Measurements from ENCODE around the gene ZCCHC2.

ZCCHC2 gene

GRCh38 chr18:62549755-62550154 is 26.9 kb downstream of the ZCCHC2 start:
- Histone ChIP-seq H3K27me3 (ENCODE audit: control insufficient read depth in 1 of 2, insufficient read depth in 2 of 2, low read length in 2 of 2) (no peaks in the 10 kb centered on the region), H3K4me1 (ENCODE audit: insufficient read depth, low read length) (no peaks in the 10 kb centered on the region), H3K36me3 (ENCODE audit: insufficient read depth, low read length) (peaks cover 44% of the 10 kb centered on the region), H3K9ac (ENCODE audit: low read length) (no peak overlapping the region), H3K27ac (ENCODE audit: low read depth, low read length) (no peak overlapping the region), H3K9me3 (ENCODE audit: low read length) (no peaks in the 10 kb centered on the region), H3K4me3 (ENCODE audit: low read depth in 1 of 2, low read length in 2 of 2) (no peak overlapping the region)

- Histone ChIP-seq H3K36me3 (ENCODE audit: insufficient read depth, low read length) (peaks cover 37% of the 10 kb centered on the region), H3K4me1 (ENCODE audit: insufficient read depth, low read length) (no peaks in the 10 kb centered on the region), H3K27ac (ENCODE audit: low read depth, low read length) (no peak overlapping the region)
These were observed 27.9 kb downstream of the ZCCHC2 start for GRCh38 chr18:62550746-62551145.

GRCh38 chr18:62551972-62552513 is 29.2 kb downstream of the ZCCHC2 start:
- no peaks in the 10 kb centered on the region for H3K27me3 ChIP-seq (ENCODE audit: control insufficient read depth in 1 of 2, insufficient read depth in 2 of 2, low read length in 2 of 2)
- no peak overlapping the region for H3K27ac ChIP-seq (ENCODE audit: low read depth, low read length)
- no peaks in the 10 kb centered on the region for H3K9me3 ChIP-seq (ENCODE audit: low read length)
- no peak overlapping the region for H3K9ac ChIP-seq (ENCODE audit: low read length)
- no peak overlapping the region for H3K4me3 ChIP-seq (ENCODE audit: low read depth in 1 of 2, low read length in 2 of 2)
- H3K36me3 ChIP-seq (ENCODE audit: insufficient read depth, low read length) = peaks cover 41% of the 10 kb centered on the region
- H3K4me1 ChIP-seq (ENCODE audit: insufficient read depth, low read length) = no peaks in the 10 kb centered on the region

More at GRCh38 chr18:62550746-62551145, 27.9 kb downstream of the ZCCHC2 start:
- no peaks in the 10 kb centered on the region for H3K9me3 ChIP-seq (ENCODE audit: low read length)
- H3K4me3 ChIP-seq (ENCODE audit: low read depth in 1 of 2, low read length in 2 of 2) = no peak overlapping the region
- H3K27me3 ChIP-seq (ENCODE audit: control insufficient read depth in 1 of 2, insufficient read depth in 2 of 2, low read length in 2 of 2) = no peaks in the 10 kb centered on the region
- H3K9ac ChIP-seq (ENCODE audit: low read length) = no peak overlapping the region

DNA sequence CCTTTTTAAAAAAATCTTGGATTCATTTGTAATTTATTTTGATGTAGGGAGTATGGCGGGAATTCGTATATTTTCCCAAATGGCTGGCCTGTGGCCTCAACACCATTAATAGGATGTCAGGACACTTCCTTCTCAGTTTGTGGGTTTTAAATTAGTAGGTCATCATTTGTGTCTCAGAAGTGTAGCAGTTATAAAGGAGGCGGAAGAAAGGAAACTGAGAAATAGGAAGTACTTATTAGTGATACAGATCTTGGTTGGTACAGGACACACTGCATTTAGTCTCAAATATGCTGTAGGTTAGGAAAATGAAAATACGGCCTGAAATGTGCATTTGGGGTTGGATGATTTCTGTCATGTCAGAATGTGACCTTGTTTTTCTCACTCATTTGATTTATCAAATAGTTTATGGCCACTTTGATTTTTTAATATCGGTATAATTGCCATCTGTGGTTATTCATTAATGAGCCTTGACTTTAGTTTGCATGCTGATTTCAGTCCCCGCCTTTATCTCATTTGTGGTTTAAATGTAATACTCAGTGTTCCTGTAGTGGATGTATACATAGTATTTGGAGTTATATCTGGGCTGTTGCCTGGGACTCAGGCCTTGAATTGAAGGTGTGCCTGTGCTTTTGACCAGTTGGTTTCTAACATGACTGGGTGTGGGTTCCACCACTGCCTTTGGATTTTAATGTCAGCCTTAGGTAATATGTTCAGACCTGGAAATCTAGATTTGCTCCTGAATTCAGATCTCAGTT is 31.4 kb downstream of the ZCCHC2 start:
- no peak overlapping the region for H3K27ac ChIP-seq (ENCODE audit: low read depth, low read length)
- no peak overlapping the region for H3K4me3 ChIP-seq (ENCODE audit: low read depth in 1 of 2, low read length in 2 of 2)
- H3K4me1 ChIP-seq (ENCODE audit: insufficient read depth, low read length) = no peaks in the 10 kb centered on the region
- H3K9me3 ChIP-seq (ENCODE audit: low read length) = no peaks in the 10 kb centered on the region
- H3K27me3 ChIP-seq (ENCODE audit: control insufficient read depth in 1 of 2, insufficient read depth in 2 of 2, low read length in 2 of 2) = no peaks in the 10 kb centered on the region
- H3K36me3 ChIP-seq (ENCODE audit: insufficient read depth, low read length) = peaks cover 48% of the 10 kb centered on the region
- H3K9ac ChIP-seq (ENCODE audit: low read length) = no peak overlapping the region

GRCh38 chr18:62555135-62555534 is 32.3 kb downstream of the ZCCHC2 start:
- H3K27me3 ChIP-seq (ENCODE audit: control insufficient read depth in 1 of 2, insufficient read depth in 2 of 2, low read length in 2 of 2) = no peaks in the 10 kb centered on the region
- H3K4me1 ChIP-seq (ENCODE audit: insufficient read depth, low read length) = no peaks in the 10 kb centered on the region
- H3K4me3 ChIP-seq (ENCODE audit: low read depth in 1 of 2, low read length in 2 of 2) = no peak overlapping the region
- no peak overlapping the region for H3K27ac ChIP-seq (ENCODE audit: low read depth, low read length)
- H3K9ac ChIP-seq (ENCODE audit: low read length) = no peak overlapping the region
- H3K9me3 ChIP-seq (ENCODE audit: low read length) = no peaks in the 10 kb centered on the region
- H3K36me3 ChIP-seq (ENCODE audit: insufficient read depth, low read length) = peaks cover 49% of the 10 kb centered on the region

GRCh38 chr18:62556397-62556796 is 33.6 kb downstream of the ZCCHC2 start:
- Histone ChIP-seq H3K27ac (ENCODE audit: low read depth, low read length) (no peak overlapping the region), H3K4me3 (ENCODE audit: low read depth in 1 of 2, low read length in 2 of 2) (no peak overlapping the region), H3K36me3 (ENCODE audit: insufficient read depth, low read length) (peaks cover 48% of the 10 kb centered on the region), H3K4me1 (ENCODE audit: insufficient read depth, low read length) (no peaks in the 10 kb centered on the region), H3K27me3 (ENCODE audit: control insufficient read depth in 1 of 2, insufficient read depth in 2 of 2, low read length in 2 of 2) (no peaks in the 10 kb centered on the region), H3K9ac (ENCODE audit: low read length) (no peak overlapping the region), H3K9me3 (ENCODE audit: low read length) (no peaks in the 10 kb centered on the region)

GRCh38 chr18:62558015-62558663 is 35.3 kb downstream of the ZCCHC2 start:
- no peak overlapping the region for H3K27ac ChIP-seq (ENCODE audit: low read depth, low read length)
- H3K27me3 ChIP-seq (ENCODE audit: control insufficient read depth in 1 of 2, insufficient read depth in 2 of 2, low read length in 2 of 2) = no peaks in the 10 kb centered on the region
- no peaks in the 10 kb centered on the region for H3K4me1 ChIP-seq (ENCODE audit: insufficient read depth, low read length)
- H3K9me3 ChIP-seq (ENCODE audit: low read length) = no peaks in the 10 kb centered on the region
- no peak overlapping the region for H3K4me3 ChIP-seq (ENCODE audit: low read depth in 1 of 2, low read length in 2 of 2)
- no peak overlapping the region for H3K9ac ChIP-seq (ENCODE audit: low read length)
- peaks cover 46% of the 10 kb centered on the region for H3K36me3 ChIP-seq (ENCODE audit: insufficient read depth, low read length)

- Histone ChIP-seq H3K36me3 (ENCODE audit: insufficient read depth, low read length) (peaks cover 38% of the 10 kb centered on the region), H3K27ac (ENCODE audit: low read depth, low read length) (no peak overlapping the region), H3K9me3 (ENCODE audit: low read length) (no peaks in the 10 kb centered on the region), H3K27me3 (ENCODE audit: control insufficient read depth in 1 of 2, insufficient read depth in 2 of 2, low read length in 2 of 2) (no peaks in the 10 kb centered on the region), H3K9ac (ENCODE audit: low read length) (no peak overlapping the region), H3K4me1 (ENCODE audit: insufficient read depth, low read length) (no peaks in the 10 kb centered on the region), H3K4me3 (ENCODE audit: low read depth in 1 of 2, low read length in 2 of 2) (no peak overlapping the region)
These were observed 41.2 kb downstream of the ZCCHC2 start for GRCh38 chr18:62564044-62564443.

DNA sequence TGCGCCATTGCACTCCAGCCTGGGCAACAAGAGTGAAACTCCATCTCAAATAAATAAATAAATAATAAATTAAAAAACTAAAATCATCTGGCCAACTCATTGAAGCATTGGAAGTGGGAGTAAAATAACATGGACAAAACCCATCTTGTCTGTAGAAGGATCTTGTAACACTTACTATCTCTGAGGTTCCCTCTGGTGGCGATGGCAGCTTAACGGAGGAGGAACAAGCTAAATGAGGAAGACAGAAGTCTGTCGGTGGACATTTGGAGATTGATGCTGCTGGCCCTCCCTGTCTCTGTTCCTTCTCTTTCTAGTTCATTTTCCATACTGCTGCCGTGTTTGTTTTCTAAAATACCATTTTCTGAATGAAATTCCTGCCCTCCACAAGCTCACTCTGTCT is 43.4 kb downstream of the ZCCHC2 start:
- H3K27me3 ChIP-seq (ENCODE audit: control insufficient read depth in 1 of 2, insufficient read depth in 2 of 2, low read length in 2 of 2) = no peaks in the 10 kb centered on the region
- no peak overlapping the region for H3K9ac ChIP-seq (ENCODE audit: low read length)
- H3K4me3 ChIP-seq (ENCODE audit: low read depth in 1 of 2, low read length in 2 of 2) = no peak overlapping the region
- no peaks in the 10 kb centered on the region for H3K4me1 ChIP-seq (ENCODE audit: insufficient read depth, low read length)
- H3K36me3 ChIP-seq (ENCODE audit: insufficient read depth, low read length) = peaks cover 43% of the 10 kb centered on the region
- H3K9me3 ChIP-seq (ENCODE audit: low read length) = no peaks in the 10 kb centered on the region
- no peak overlapping the region for H3K27ac ChIP-seq (ENCODE audit: low read depth, low read length)

DNA sequence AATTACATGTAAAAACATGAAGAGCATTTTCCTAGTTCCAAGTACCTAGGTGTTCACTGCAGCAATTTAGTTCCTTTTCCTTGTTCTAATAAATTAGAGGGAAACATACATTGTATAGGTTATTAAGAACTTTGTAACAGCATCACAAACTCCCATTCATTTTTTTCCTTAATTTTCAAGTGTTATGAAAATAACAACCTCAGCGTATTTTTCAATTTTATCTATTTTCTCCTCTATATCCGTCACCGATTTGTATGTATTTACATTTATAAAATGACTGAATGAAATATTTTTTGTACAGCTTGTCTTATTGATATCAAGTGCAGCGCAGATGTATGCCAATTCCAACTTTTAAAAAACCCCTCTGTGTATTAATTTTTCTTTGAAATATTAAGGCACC is 44.0 kb downstream of the ZCCHC2 start:
- Histone ChIP-seq H3K9me3 (ENCODE audit: low read length) (no peaks in the 10 kb centered on the region), H3K4me1 (ENCODE audit: insufficient read depth, low read length) (no peaks in the 10 kb centered on the region), H3K36me3 (ENCODE audit: insufficient read depth, low read length) (peaks cover 43% of the 10 kb centered on the region), H3K27me3 (ENCODE audit: control insufficient read depth in 1 of 2, insufficient read depth in 2 of 2, low read length in 2 of 2) (no peaks in the 10 kb centered on the region), H3K27ac (ENCODE audit: low read depth, low read length) (no peak overlapping the region), H3K9ac (ENCODE audit: low read length) (no peak overlapping the region), H3K4me3 (ENCODE audit: low read depth in 1 of 2, low read length in 2 of 2) (no peak overlapping the region)

DNA sequence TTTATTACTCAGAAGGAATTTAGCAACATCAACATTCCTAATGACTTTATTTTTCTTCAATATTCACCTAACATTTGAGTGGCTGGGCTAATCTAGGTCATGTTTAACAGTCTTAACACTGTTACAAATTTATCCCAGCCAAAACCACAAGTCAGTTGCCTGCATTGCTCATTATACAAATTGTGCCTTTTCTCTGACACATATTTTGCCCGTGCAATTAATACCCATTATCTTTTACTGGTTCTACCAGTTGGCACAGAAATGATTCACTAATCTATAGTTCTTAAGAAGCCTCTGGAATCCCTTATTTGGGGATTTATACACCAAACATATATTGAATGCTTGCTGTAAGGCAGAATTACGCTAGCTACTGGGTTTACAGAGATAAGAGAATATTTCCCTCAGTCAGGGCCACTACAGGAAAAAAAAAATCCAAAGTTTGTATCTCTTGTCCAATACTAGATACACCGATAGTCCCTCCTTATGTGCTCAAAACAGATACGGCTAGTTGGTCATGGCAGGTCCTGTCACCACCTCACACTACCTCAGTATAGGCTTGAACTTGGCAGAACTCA is 46.3 kb downstream of the ZCCHC2 start:
- H3K36me3 ChIP-seq (ENCODE audit: insufficient read depth, low read length) = peaks cover 52% of the 10 kb centered on the region
- H3K27ac ChIP-seq (ENCODE audit: low read depth, low read length) = no peak overlapping the region

More for the DNA sequence above, 46.3 kb downstream of the ZCCHC2 start:
- H3K9ac ChIP-seq (ENCODE audit: low read length) = no peak overlapping the region
- H3K4me1 ChIP-seq (ENCODE audit: insufficient read depth, low read length) = no peaks in the 10 kb centered on the region
- H3K27me3 ChIP-seq (ENCODE audit: control insufficient read depth in 1 of 2, insufficient read depth in 2 of 2, low read length in 2 of 2) = no peaks in the 10 kb centered on the region
- no peak overlapping the region for H3K4me3 ChIP-seq (ENCODE audit: low read depth in 1 of 2, low read length in 2 of 2)
- no peaks in the 10 kb centered on the region for H3K9me3 ChIP-seq (ENCODE audit: low read length)

Measured in muscle layer of colon (tissue), 2 donors.